ENCODE measurements around the gene INTS11. TPM values are rescaled to one million over a fixed set of nuclear protein-coding genes. Genes with fewer than 3 reads are reported as not detected.
A peak's percentile ranks its signal among the peaks of the same experiment; 100 is the strongest.

Gene INTS11
- total RNA-seq, 1 donor from 2014 or later, result 27.1 TPM

- H3K36me3 ChIP-seq (ENCODE audit: control insufficient read depth in 3 of 3, insufficient read depth in 3 of 3, low read length in 3 of 3), result peaks cover 0 to 2% (median 0%) of the 10 kb centered on the region in 3 donors
- H3K27me3 ChIP-seq (ENCODE audit: control insufficient read depth in 3 of 3, insufficient read depth in 3 of 3, low read length in 3 of 3), result peaks cover 0 to 25% (median 17%) of the 10 kb centered on the region in 3 donors
- H3K4me3 ChIP-seq (ENCODE audit: low read length in 3 of 3), result peak overlapping the region in 2 of 3 donors; percentile 35 to 45
- peaks cover 39 to 43% (median 40%) of the 10 kb centered on the region in 3 donors for H3K4me1 ChIP-seq (ENCODE audit: control insufficient read depth in 3 of 3, insufficient read depth in 3 of 3, low read length in 3 of 3)
- peak overlapping the region; percentile 48 for H3K27ac ChIP-seq (ENCODE audit: low read depth, low read length)
- H3K9me3 ChIP-seq (ENCODE audit: control insufficient read depth in 3 of 3, low read length in 3 of 3), result no peaks in the 10 kb centered on the region
- peak overlapping the region in 1 of 3 donors; percentile 33 for H3K9ac ChIP-seq (ENCODE audit: low read depth in 1 of 3, low read length in 3 of 3)
Measured at GRCh38 chr1:1351511-1352427, 27.3 kb upstream of the INTS11 start.

- peaks cover 59 to 61% (median 61%) of the 10 kb centered on the region in 3 donors for H3K4me1 ChIP-seq (ENCODE audit: control insufficient read depth in 3 of 3, insufficient read depth in 3 of 3, low read length in 3 of 3)
- peak within 1 kb of the TSS; percentile 94 for H3K27ac ChIP-seq (ENCODE audit: low read depth, low read length)
- no peaks in the 10 kb centered on the region for H3K9me3 ChIP-seq (ENCODE audit: control insufficient read depth in 3 of 3, low read length in 3 of 3)
Measured at GRCh38 chr1:1349256-1350012, 25.0 kb upstream of the INTS11 start, which contains the start of gene DVL1. Gene DVL1 (minus strand): TSS chr1:1349418. CDS start chr1:1349065, 353 bp downstream.

GRCh38 chr1:1348420-1349255 lies 24.2 kb upstream of the INTS11 start:
- peak overlapping the region; percentile 86 to 96 (median 92) for H3K9ac ChIP-seq (ENCODE audit: low read depth in 1 of 3, low read length in 3 of 3)
- H3K27me3 ChIP-seq (ENCODE audit: control insufficient read depth in 3 of 3, insufficient read depth in 3 of 3, low read length in 3 of 3), result peaks cover 0 to 10% (median 7%) of the 10 kb centered on the region in 3 donors
- H3K4me3 ChIP-seq (ENCODE audit: low read length in 3 of 3), result peak overlapping the region; percentile 83 to 89 (median 85)
- no peaks in the 10 kb centered on the region for H3K36me3 ChIP-seq (ENCODE audit: control insufficient read depth in 3 of 3, insufficient read depth in 3 of 3, low read length in 3 of 3)
- peak overlapping the region; percentile 94 for H3K27ac ChIP-seq (ENCODE audit: low read depth, low read length)
- no peaks in the 10 kb centered on the region for H3K9me3 ChIP-seq (ENCODE audit: control insufficient read depth in 3 of 3, low read length in 3 of 3)
- peaks cover 64 to 69% (median 66%) of the 10 kb centered on the region in 3 donors for H3K4me1 ChIP-seq (ENCODE audit: control insufficient read depth in 3 of 3, insufficient read depth in 3 of 3, low read length in 3 of 3)

More at GRCh38 chr1:1349256-1350012, 25.0 kb upstream of the INTS11 start, which contains the start of gene DVL1:
- Histone ChIP-seq H3K9ac (ENCODE audit: low read depth in 1 of 3, low read length in 3 of 3) (peak within 1 kb of the TSS; percentile 86 to 96 (median 92)), H3K27me3 (ENCODE audit: control insufficient read depth in 3 of 3, insufficient read depth in 3 of 3, low read length in 3 of 3) (peaks cover 0 to 18% (median 13%) of the 10 kb centered on the region in 3 donors), H3K4me3 (ENCODE audit: low read length in 3 of 3) (peak within 1 kb of the TSS; percentile 83 to 89 (median 85)), H3K36me3 (ENCODE audit: control insufficient read depth in 3 of 3, insufficient read depth in 3 of 3, low read length in 3 of 3) (peaks cover 0 to 2% (median 0%) of the 10 kb centered on the region in 3 donors)

- peaks cover 65 to 72% (median 67%) of the 10 kb centered on the region in 3 donors for H3K4me1 ChIP-seq (ENCODE audit: control insufficient read depth in 3 of 3, insufficient read depth in 3 of 3, low read length in 3 of 3)
- H3K9me3 ChIP-seq (ENCODE audit: control insufficient read depth in 3 of 3, low read length in 3 of 3), result no peaks in the 10 kb centered on the region
- peak overlapping the region; percentile 83 to 89 (median 85) for H3K4me3 ChIP-seq (ENCODE audit: low read length in 3 of 3)
- peak overlapping the region; percentile 94 for H3K27ac ChIP-seq (ENCODE audit: low read depth, low read length)
- peaks cover 0 to 4% (median 0%) of the 10 kb centered on the region in 3 donors for H3K27me3 ChIP-seq (ENCODE audit: control insufficient read depth in 3 of 3, insufficient read depth in 3 of 3, low read length in 3 of 3)
- H3K9ac ChIP-seq (ENCODE audit: low read depth in 1 of 3, low read length in 3 of 3), result peak overlapping the region; percentile 86 to 96 (median 92)
- peaks cover 0 to 1% (median 0%) of the 10 kb centered on the region in 3 donors for H3K36me3 ChIP-seq (ENCODE audit: control insufficient read depth in 3 of 3, insufficient read depth in 3 of 3, low read length in 3 of 3)
Measured at GRCh38 chr1:1347663-1348419, 23.4 kb upstream of the INTS11 start.

GRCh38 chr1:1347026-1347595 lies 22.7 kb upstream of the INTS11 start:
- H3K4me3 ChIP-seq (ENCODE audit: low read length in 3 of 3), result peak overlapping the region; percentile 83 to 89 (median 85)
- H3K27ac ChIP-seq (ENCODE audit: low read depth, low read length), result peak overlapping the region; percentile 94
- peaks cover 0 to 2% (median 0%) of the 10 kb centered on the region in 3 donors for H3K36me3 ChIP-seq (ENCODE audit: control insufficient read depth in 3 of 3, insufficient read depth in 3 of 3, low read length in 3 of 3)
- peaks cover 61 to 72% (median 64%) of the 10 kb centered on the region in 3 donors for H3K4me1 ChIP-seq (ENCODE audit: control insufficient read depth in 3 of 3, insufficient read depth in 3 of 3, low read length in 3 of 3)
- H3K27me3 ChIP-seq (ENCODE audit: control insufficient read depth in 3 of 3, insufficient read depth in 3 of 3, low read length in 3 of 3), result no peaks in the 10 kb centered on the region
- peak overlapping the region; percentile 86 to 96 (median 92) for H3K9ac ChIP-seq (ENCODE audit: low read depth in 1 of 3, low read length in 3 of 3)
- no peaks in the 10 kb centered on the region for H3K9me3 ChIP-seq (ENCODE audit: control insufficient read depth in 3 of 3, low read length in 3 of 3)

GRCh38 chr1:1346501-1346890 lies 22.0 kb upstream of the INTS11 start:
- H3K4me3 ChIP-seq (ENCODE audit: low read length in 3 of 3), result peak overlapping the region; percentile 48 to 89 (median 83)
- peaks cover 55 to 72% (median 59%) of the 10 kb centered on the region in 3 donors for H3K4me1 ChIP-seq (ENCODE audit: control insufficient read depth in 3 of 3, insufficient read depth in 3 of 3, low read length in 3 of 3)
- peak overlapping the region; percentile 86 to 96 (median 92) for H3K9ac ChIP-seq (ENCODE audit: low read depth in 1 of 3, low read length in 3 of 3)
- peak overlapping the region; percentile 94 for H3K27ac ChIP-seq (ENCODE audit: low read depth, low read length)
- no peaks in the 10 kb centered on the region for H3K27me3 ChIP-seq (ENCODE audit: control insufficient read depth in 3 of 3, insufficient read depth in 3 of 3, low read length in 3 of 3)
- H3K9me3 ChIP-seq (ENCODE audit: control insufficient read depth in 3 of 3, low read length in 3 of 3), result no peaks in the 10 kb centered on the region
- H3K36me3 ChIP-seq (ENCODE audit: control insufficient read depth in 3 of 3, insufficient read depth in 3 of 3, low read length in 3 of 3), result peaks cover 4 to 6% (median 5%) of the 10 kb centered on the region in 3 donors

- Histone ChIP-seq H3K27me3 (ENCODE audit: control insufficient read depth in 3 of 3, insufficient read depth in 3 of 3, low read length in 3 of 3) (no peaks in the 10 kb centered on the region), H3K27ac (ENCODE audit: low read depth, low read length) (peak overlapping the region; percentile 94), H3K4me1 (ENCODE audit: control insufficient read depth in 3 of 3, insufficient read depth in 3 of 3, low read length in 3 of 3) (peaks cover 55 to 75% (median 57%) of the 10 kb centered on the region in 3 donors), H3K36me3 (ENCODE audit: control insufficient read depth in 3 of 3, insufficient read depth in 3 of 3, low read length in 3 of 3) (peaks cover 9 to 12% (median 11%) of the 10 kb centered on the region in 3 donors), H3K4me3 (ENCODE audit: low read length in 3 of 3) (peak overlapping the region; percentile 48 to 89 (median 83)), H3K9ac (ENCODE audit: low read depth in 1 of 3, low read length in 3 of 3) (peak overlapping the region; percentile 86 to 96 (median 92)), H3K9me3 (ENCODE audit: control insufficient read depth in 3 of 3, low read length in 3 of 3) (no peaks in the 10 kb centered on the region)
Measured at GRCh38 chr1:1345860-1346500, 21.5 kb upstream of the INTS11 start.

GRCh38 chr1:1345384-1345783 lies 20.9 kb upstream of the INTS11 start:
- H3K4me3 ChIP-seq (ENCODE audit: low read length in 3 of 3), result peak overlapping the region; percentile 48 to 89 (median 83)
- H3K4me1 ChIP-seq (ENCODE audit: control insufficient read depth in 3 of 3, insufficient read depth in 3 of 3, low read length in 3 of 3), result peaks cover 55 to 77% (median 57%) of the 10 kb centered on the region in 3 donors
- no peaks in the 10 kb centered on the region for H3K27me3 ChIP-seq (ENCODE audit: control insufficient read depth in 3 of 3, insufficient read depth in 3 of 3, low read length in 3 of 3)
- peak overlapping the region; percentile 94 for H3K27ac ChIP-seq (ENCODE audit: low read depth, low read length)
- H3K9ac ChIP-seq (ENCODE audit: low read depth in 1 of 3, low read length in 3 of 3), result peak overlapping the region; percentile 65 to 96 (median 86)
- H3K9me3 ChIP-seq (ENCODE audit: control insufficient read depth in 3 of 3, low read length in 3 of 3), result no peaks in the 10 kb centered on the region
- peaks cover 15 to 17% (median 16%) of the 10 kb centered on the region in 3 donors for H3K36me3 ChIP-seq (ENCODE audit: control insufficient read depth in 3 of 3, insufficient read depth in 3 of 3, low read length in 3 of 3)

All from skeletal muscle tissue (tissue), 4 donors.